IMR-90 (cell line): Measurements from ENCODE around the gene VMAC. TPM values are rescaled to one million over a fixed set of nuclear protein-coding genes. Genes with fewer than 3 reads are reported as not detected.

Experiments used
- ATAC-seq: fragments of 200-7000 bp; cut with Tn5 transposase; 2 replicates; pipeline ENCODE4 v1.9.1; 2020; ENCODE audit warnings: low read depth, mild to moderate bottlenecking, moderate library complexity
- BruUV-seq: library from RNA; stranded (reverse); fragments of 400-500 nt; replicated peaks from 2 replicates; lab custom pipeline; 2021; lab: Mats Ljungman, UMichigan
- CTCF ChIA-PET: fragments of 300-600 bp; formaldehyde crosslinking; extraction: SDS; loops from one replicate; lab custom pipeline; 2021; ENCODE audit warnings: antibody characterized with exemption; lab: Yijun Ruan, JAX
- POLR2A ChIA-PET: fragments of 300-600 bp; sonication (Branson Sonifier 250); formaldehyde crosslinking; loops from one replicate; lab custom pipeline; 2022; ENCODE audit warnings: antibody characterized with exemption; ENCODE audit not compliant: unreplicated experiment; lab: Charles Lee
- DNase-seq: peaks from one replicate; pipeline ENCODE4 v3.0.0; 2013
- H2AFZ ChIP-seq: replicated peaks from 2 replicates; pipeline ENCODE3; 2013; ENCODE audit warnings: low read length, mild to moderate bottlenecking; ENCODE audit not compliant: poor library complexity
- H2AK5ac ChIP-seq: 2 replicates; pipeline ENCODE4 v1.6.1; 2013; ENCODE audit warnings: low read depth, low read length, inconsistent platforms
- H2AK9ac ChIP-seq: replicated peaks from 2 replicates; pipeline ENCODE3; 2013; ENCODE audit warnings: mild to moderate bottlenecking, low read depth, low read length, moderate library complexity; ENCODE audit not compliant: poor library complexity
- H2BK120ac ChIP-seq: 2 replicates; pipeline ENCODE4 v1.6.1; 2013; ENCODE audit warnings: low read depth, low read length, inconsistent platforms
- H2BK15ac ChIP-seq: 3 replicates; pipeline ENCODE4 v1.6.1; 2013; ENCODE audit warnings: low read depth, low read length, inconsistent platforms
- H2BK20ac ChIP-seq: 2 replicates; pipeline ENCODE4 v1.6.1; 2013; ENCODE audit warnings: low read depth, mild to moderate bottlenecking, inconsistent platforms, low read length, moderate library complexity
- H2BK5ac ChIP-seq: 2 replicates; pipeline ENCODE4 v1.6.1; 2013; ENCODE audit warnings: mild to moderate bottlenecking, low read depth, low read length, inconsistent platforms; ENCODE audit not compliant: poor library complexity, severe bottlenecking
- H3K14ac ChIP-seq: replicated peaks from 2 replicates; pipeline ENCODE4 v1.6.1; 2013; ENCODE audit warnings: low read depth, low read length, inconsistent platforms
- H3K18ac ChIP-seq: 2 replicates; pipeline ENCODE4 v1.6.1; 2013; ENCODE audit warnings: low read depth, low read length, control low read depth
- H3K23ac ChIP-seq: 2 replicates; pipeline ENCODE4 v1.6.1; 2013; ENCODE audit warnings: low read depth, low read length, inconsistent platforms
- H3K27ac ChIP-seq: 2 replicates; pipeline ENCODE4 v1.5.1; 2013; ENCODE audit warnings: mild to moderate bottlenecking, control low read depth, low read length; ENCODE audit not compliant: insufficient read depth
- H3K27me3 ChIP-seq: 2 replicates; pipeline ENCODE4 v1.6.1; 2013; ENCODE audit warnings: low read length; ENCODE audit not compliant: control insufficient read depth, insufficient read depth
- H3K36me3 ChIP-seq: 2 replicates; pipeline ENCODE4 v1.6.1; 2013; ENCODE audit warnings: low read length, mixed read lengths; ENCODE audit not compliant: control insufficient read depth, insufficient read depth
- H3K4ac ChIP-seq: 2 replicates; pipeline ENCODE4 v1.6.1; 2013; ENCODE audit warnings: low read depth, low read length, inconsistent platforms
- H3K4me1 ChIP-seq: 2 replicates; pipeline ENCODE4 v1.6.1; 2013; ENCODE audit warnings: low read length, mixed read lengths; ENCODE audit not compliant: control insufficient read depth, insufficient read depth
- H3K4me2 ChIP-seq: 2 replicates; pipeline ENCODE4 v1.6.1; 2013; ENCODE audit warnings: low read depth, mild to moderate bottlenecking, control low read depth, low read length, moderate library complexity
- H3K4me3 ChIP-seq: 2 replicates; pipeline ENCODE4 v1.5.1; 2013; ENCODE audit warnings: low read depth, mild to moderate bottlenecking, control low read depth, low read length, moderate library complexity; ENCODE audit not compliant: insufficient read depth
- H3K56ac ChIP-seq: 2 replicates; pipeline ENCODE4 v1.6.1; 2013; ENCODE audit warnings: low read length, inconsistent platforms; ENCODE audit not compliant: insufficient read depth; ENCODE audit errors: extremely low read depth
- H3K79me1 ChIP-seq, 2 experiments: 2 replicates each; pipeline ENCODE4 v1.6.1; 2013; ENCODE audit warnings: low read length in 2 of 2, inconsistent platforms in 1 of 2, low read depth in 1 of 2
- H3K9ac ChIP-seq: 2 replicates; pipeline ENCODE4 v1.6.1; 2013; ENCODE audit warnings: low read depth, low read length, control low read depth
- H3K9me1 ChIP-seq: 2 replicates; pipeline ENCODE4 v1.6.1; 2013; ENCODE audit warnings: low read length, inconsistent platforms; ENCODE audit not compliant: insufficient read depth
- H3K9me3 ChIP-seq: 2 replicates; pipeline ENCODE4 v1.6.1; 2013; ENCODE audit warnings: low read length; ENCODE audit not compliant: control insufficient read depth, insufficient read depth
- H4K20me1 ChIP-seq: 2 replicates; pipeline ENCODE4 v1.6.1; 2013; ENCODE audit warnings: low read length, inconsistent platforms; ENCODE audit not compliant: insufficient read depth
- H4K5ac ChIP-seq: 2 replicates; pipeline ENCODE4 v1.6.1; 2013; ENCODE audit warnings: mild to moderate bottlenecking, low read depth, low read length, control low read depth
- H4K8ac ChIP-seq, 2 experiments: 2 replicates each; pipeline ENCODE4 v1.6.1; 2013; ENCODE audit warnings: low read depth in 2 of 2, low read length in 2 of 2, control low read depth in 1 of 2, inconsistent platforms in 1 of 2
- H4K91ac ChIP-seq: 2 replicates; pipeline ENCODE4 v1.6.1; 2013; ENCODE audit warnings: low read depth, low read length, inconsistent platforms; ENCODE audit not compliant: insufficient read depth
- CHD1 ChIP-seq: IDR thresholded peaks from 2 replicates; pipeline ENCODE4 v1.6.1; 2012; ENCODE audit warnings: low read depth, low read length, improper control_type of control experiment
- MAFK ChIP-seq: IDR thresholded peaks from 2 replicates; pipeline ENCODE4 v1.6.1; 2012; ENCODE audit warnings: low read depth, low read length, improper control_type of control experiment
- NFE2L2 ChIP-seq: fragments of 150-350 bp; IDR thresholded peaks from 2 replicates; pipeline ENCODE4 v1.6.1; 2016; ENCODE audit warnings: low read depth, mild to moderate bottlenecking, low read length
- RCOR1 ChIP-seq: IDR thresholded peaks from 2 replicates; pipeline ENCODE4 v1.6.1; 2012; ENCODE audit warnings: mild to moderate bottlenecking, low read length, improper control_type of control experiment; ENCODE audit not compliant: insufficient replicate concordance
- WGBS, 2 experiments: methylation state at CpG; one replicate each; pipeline versions ENCODE4 v1.1.5 to v1.1.7; 2013; ENCODE audit warnings: missing lambda C conversion rate in 2 of 2; ENCODE audit not compliant: insufficient read length in 1 of 2; ENCODE audit errors: extremely low coverage in 2 of 2; 5-methylcytosine and 5-hydroxymethylcytosine counted together
- dilution Hi-C: fragments of 300-500 bp; cut with HindIII; formaldehyde crosslinking; loops from one replicate; pipeline ENCODE4 v1.14.3; 2018; ENCODE audit warnings: low sequenced_read_pairs; ENCODE audit not compliant: unreplicated experiment
- in situ Hi-C: fragments of 300-500 bp; cut with MboI; formaldehyde crosslinking; loops from 3 replicates; pipeline ENCODE4 v1.14.3; 2019; ENCODE audit warnings: low sequenced_read_pairs, inconsistent platforms, mixed read lengths
- intact Hi-C: fragments of 100-400 bp; cut with micrococcal nuclease; formaldehyde crosslinking; loops from 2 replicates; pipeline ENCODE4 v1.10.0; 2022
- polyA plus RNA-seq, 3 experiments: library from polyadenylated mRNA; depleted of rRNA; stranded (reverse); fragments of >200 nt; gene quantifications; 2 replicates each; pipeline ENCODE4 v1.2.3, GENCODE V29; 2012; ENCODE audit warnings: low replicate concordance in 1 of 3
- total RNA-seq: library from RNA; depleted of rRNA; stranded (reverse); fragments of >200 nt; gene quantifications from 2 replicates; pipeline ENCODE4 v1.2.3, GENCODE V29; 2012

Gene VMAC
- total and polyA plus RNA-seq, 2 of the 4 experiments (the other 2 are of a cell fraction) = 1.4 to 3.1 TPM

DNA sequence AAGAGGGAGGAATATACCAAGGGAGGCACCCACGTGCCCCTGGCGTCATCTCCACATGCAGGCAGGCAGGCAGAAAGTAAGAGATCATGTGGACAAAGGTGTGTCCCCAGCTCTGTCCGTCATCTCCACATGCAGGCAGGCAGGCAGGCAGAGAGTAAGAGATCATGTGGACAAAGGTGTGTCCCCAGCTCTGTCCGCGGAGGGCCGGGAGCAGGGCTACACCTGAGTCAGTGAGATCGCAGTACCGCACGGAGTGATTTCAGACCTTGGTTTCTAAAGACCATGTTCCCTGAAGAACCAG lies 31.6 kb downstream of the VMAC start:
- H2BK5ac ChIP-seq = peak overlapping the region; percentile 74
- ChIA-PET POLR2A (no interaction called here), CTCF (interaction anchor here (2.2 kb wide), 1 partner anchor 32 kb away, joined by 11 read pairs; no protein-coding TSS in a partner anchor)
- H4K91ac ChIP-seq = peak overlapping the region; percentile 87
- peak overlapping the region; percentile 92 for H2AK5ac ChIP-seq
- ATAC-seq (no peak), DNase-seq (no peak)
- H3K79me1 ChIP-seq = peaks cover 40 to 82% of the 10 kb centered on the region in 2 experiments; a peak in 3 of 4 replicates
- H3K4ac ChIP-seq = peak overlapping the region; percentile 89
- H3K4me2 ChIP-seq = no peak overlapping the region
- peak overlapping the region; percentile 79 for H2AK9ac ChIP-seq
- no peaks in the 10 kb centered on the region for H3K27me3 ChIP-seq
- peak overlapping the region; percentile 82; the same call in 2 of the 3 replicates for H2BK15ac ChIP-seq
- H3K9me3 ChIP-seq = no peaks in the 10 kb centered on the region
- peak overlapping the region; percentile 1 for H2AFZ ChIP-seq
- H4K5ac ChIP-seq = peak overlapping the region; percentile 49; the same call in 1 of the 2 replicates
- TF ChIP-seq RCOR1 = no peak
- TF ChIP-seq NFE2L2 = no peak
- no peak for TF ChIP-seq CHD1
- no peak for TF ChIP-seq MAFK
- H3K18ac ChIP-seq = peak overlapping the region; percentile 64
- BruUV-seq = no TSS peak
- peak overlapping the region; percentile 92 for H3K23ac ChIP-seq
- no peak overlapping the region for H3K4me3 ChIP-seq
- intact Hi-C loops = no loop called here
- no peak overlapping the region for H3K56ac ChIP-seq
- dilution Hi-C loops = no loop called here
- peak overlapping the region; percentile 66 for H3K9ac ChIP-seq
- peak overlapping the region; percentile 84 for H2BK120ac ChIP-seq
- in situ Hi-C loops = no loop called here
- H3K36me3 ChIP-seq = peaks cover 47% of the 10 kb centered on the region
- peak overlapping the region; percentile 44 for H3K14ac ChIP-seq
- peaks cover 32% of the 10 kb centered on the region for H3K4me1 ChIP-seq
- H3K9me1 ChIP-seq = peaks cover 41% of the 10 kb centered on the region
- peaks cover 34% of the 10 kb centered on the region for H4K20me1 ChIP-seq
- peak overlapping the region; percentile 58; the same call in 1 of the 2 replicates for H2BK20ac ChIP-seq
- peak overlapping the region; percentile 97 for H3K27ac ChIP-seq
- H4K8ac ChIP-seq = peak overlapping the region; percentile 74 to 77; a peak in 3 of 4 replicates
- WGBS, 2 experiments = 100% methylated on average over 1 of the region's 9 CpGs; no CpG with 5 or more reads in 1 of the 2 experiments
